HS-27A (cell line): ENCODE data around the gene HDAC5.

ENCODE experiments used
- DNase-seq: peaks from one replicate; pipeline ENCODE4 v3.0.0-alpha.2; 2012; ENCODE audit warnings: low read depth, missing footprints

The HDAC5 gene

DNA sequence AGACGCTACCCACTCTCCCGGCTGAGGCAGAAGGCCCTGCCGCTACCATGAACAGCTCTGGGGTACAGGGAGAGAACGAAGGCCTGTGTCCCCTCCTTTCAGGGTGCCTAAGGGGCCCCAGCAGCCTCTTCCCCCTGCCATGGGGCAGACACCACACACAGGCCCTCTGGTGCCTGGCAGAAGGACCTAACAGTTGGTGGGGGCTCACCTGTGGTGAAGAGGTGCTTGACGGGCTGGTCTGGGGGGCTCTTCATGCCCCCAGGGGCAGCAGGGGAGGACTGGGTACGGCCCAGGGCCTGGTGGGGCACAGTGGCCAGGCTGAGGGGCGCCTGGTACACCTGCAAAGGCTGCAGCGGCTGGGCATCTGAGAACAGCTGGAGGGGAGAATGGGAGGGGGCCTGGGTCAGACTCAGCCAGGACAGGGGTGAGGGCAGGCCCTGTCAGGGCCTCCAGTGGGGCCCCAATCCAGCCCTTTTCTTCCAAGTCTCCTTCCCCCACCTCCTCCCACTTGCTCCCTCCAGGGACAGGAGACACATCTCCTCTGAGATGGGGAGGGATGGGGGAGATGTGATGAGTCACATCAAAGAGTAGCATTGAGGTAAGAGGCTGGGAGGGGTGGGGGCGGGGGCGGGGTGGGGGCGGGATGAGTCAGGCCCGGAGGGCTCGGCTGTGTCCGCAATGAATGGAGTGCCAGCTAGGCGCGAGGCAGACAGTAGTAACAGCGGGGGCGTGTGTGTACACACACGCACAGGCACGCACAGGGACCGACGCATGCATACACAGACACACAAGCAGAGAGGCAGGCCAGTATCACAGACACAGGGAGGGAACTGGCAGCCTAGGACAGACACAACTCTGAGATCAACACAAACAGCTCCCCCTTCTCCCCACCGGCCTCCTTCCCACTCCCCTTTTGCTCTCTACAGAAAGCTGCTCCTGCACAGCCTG lies 36.8 kb downstream of the HDAC5 start:
- no peak for DNase-seq

DNA sequence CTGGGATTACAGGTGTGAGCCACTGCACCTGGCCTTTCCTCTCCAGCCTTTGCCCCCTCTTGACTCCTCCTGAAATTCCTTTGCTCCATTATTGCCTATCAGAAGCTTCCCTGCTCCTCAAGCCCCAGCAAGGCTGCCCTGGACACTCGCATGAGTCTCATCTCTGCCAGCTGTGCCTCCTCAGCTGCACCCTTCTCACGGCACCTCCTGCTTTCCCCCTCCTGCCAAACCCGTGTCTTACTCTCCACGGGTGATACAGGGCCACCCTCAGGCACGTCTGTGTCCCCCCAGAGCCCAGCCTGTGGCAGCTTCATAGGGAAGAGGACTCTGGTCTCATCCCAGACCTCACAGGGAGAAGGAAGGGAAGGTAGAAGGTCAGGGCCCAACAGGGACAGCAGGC lies 37.5 kb downstream of the HDAC5 start:
- no peak for DNase-seq

DNA sequence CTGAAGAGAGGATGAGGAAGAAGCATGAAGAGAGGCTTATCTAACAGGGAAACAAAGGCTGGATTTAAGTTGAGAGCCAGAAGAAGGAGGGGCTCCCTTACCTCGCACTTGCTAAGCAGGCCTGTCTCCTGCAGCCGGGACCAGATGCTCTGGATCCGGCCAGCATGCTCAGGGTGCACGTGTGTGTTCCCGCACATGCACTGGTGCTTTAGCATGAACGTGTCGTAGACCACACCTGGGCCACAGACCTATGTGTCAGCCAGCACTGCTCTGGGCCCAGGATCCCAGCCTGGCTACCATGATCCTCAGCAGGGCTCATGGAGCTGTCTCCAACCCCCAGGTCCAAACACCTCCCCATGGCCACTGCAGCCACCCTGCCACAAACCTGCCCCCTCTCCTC lies 38.5 kb downstream of the HDAC5 start:
- DNase-seq = no peak

DNA sequence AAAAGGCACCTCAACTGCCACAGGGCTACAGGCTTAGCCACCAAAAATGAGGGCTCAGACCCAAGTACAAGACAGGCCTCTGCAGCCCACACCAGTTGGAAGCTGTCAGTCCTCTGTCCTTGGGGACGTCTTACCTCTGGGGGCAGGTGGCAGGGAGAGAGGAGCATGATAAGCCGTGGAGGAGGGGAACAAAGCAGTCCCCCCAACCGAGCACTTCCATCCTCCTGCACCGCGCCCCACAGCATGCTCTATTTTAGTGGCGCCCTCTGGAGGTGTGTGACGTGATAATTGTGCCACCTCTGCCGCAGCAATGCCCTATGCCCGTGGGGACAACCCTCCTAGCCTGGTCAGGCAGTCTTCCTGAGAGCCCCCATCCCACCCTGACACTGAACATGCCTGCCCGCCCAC lies 39.3 kb downstream of the HDAC5 start:
- no peak for DNase-seq

DNA sequence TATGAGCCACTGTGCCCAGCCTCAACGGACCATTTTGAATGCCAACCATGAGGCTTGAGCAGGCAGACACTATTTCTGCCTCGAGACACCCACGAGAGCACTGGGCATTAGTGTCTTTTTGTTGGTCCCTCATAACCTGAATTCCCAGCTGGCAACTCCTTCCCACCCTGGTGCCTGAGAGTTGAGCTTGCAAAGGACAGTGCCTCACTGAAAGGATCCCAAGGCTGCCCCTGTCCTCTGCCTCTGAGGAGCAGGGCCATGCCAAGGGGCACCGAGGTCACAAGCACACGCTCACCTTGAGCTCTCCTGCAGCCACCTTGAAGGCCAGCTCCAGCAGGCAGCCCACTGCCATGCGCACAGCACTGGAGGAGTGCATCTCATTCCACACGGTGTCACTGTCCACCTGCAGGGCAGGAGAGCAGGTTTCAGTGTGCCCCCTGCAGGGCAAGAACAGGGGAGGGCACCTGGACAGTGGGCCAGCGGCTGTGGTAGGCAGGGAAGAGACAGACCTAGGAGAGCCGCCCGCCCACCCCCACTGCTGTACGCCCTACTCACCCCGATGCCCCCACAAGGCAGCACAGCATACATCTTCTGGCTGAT lies 40.1 kb downstream of the HDAC5 start:
- DNase-seq = no peak

DNA sequence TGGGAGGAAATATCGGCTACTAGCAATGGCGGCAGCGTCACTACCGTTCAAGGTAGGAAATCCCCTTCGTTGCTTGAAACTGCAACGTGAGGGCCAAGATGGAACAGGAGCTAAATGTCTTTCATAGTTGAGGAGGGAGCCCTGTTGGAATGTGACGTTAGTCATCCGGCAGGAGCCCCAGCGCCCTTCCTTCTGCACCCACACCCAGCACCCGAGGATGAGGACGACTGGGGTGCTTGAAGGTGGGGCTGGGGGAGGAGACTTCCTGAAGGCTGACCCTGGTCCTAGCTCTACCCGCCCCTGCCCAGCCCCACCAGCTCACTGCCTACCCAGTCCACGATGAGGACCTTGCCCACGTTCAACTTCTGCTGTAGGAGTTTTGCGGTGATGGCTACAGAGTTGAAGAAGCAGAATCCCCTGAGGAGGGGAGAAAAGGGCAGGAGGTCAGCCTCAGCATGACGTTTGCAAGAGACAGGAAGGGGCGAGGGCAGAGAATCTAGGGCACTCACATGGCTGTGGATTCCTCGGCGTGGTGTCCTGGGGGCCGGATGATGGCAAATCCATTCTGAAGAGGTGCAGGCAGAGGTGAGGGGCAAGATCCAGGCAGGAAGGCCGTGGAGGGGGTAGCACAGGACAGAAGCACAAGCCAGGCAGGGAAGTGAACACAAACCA lies 41.0 kb downstream of the HDAC5 start:
- no peak for DNase-seq

DNA sequence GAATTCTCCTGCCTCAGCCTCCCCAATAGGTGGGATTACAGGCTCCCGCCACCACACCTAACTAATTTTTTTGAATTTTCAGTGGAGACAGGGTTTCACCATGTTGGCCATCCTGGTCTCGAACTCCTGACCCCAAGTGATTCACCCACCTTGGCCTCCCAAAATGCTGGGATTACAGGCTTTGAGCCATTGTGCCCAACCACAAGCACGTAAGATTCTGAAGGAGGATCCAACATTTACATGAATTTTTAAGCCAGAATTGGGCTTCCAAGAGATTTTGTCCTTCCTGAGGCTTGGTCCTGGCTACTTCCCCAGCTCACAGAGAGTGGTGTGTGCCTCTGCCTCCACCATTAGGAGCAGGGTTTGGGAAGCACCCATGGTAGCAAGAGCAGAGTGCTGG lies 41.8 kb downstream of the HDAC5 start:
- no peak for DNase-seq

DNA sequence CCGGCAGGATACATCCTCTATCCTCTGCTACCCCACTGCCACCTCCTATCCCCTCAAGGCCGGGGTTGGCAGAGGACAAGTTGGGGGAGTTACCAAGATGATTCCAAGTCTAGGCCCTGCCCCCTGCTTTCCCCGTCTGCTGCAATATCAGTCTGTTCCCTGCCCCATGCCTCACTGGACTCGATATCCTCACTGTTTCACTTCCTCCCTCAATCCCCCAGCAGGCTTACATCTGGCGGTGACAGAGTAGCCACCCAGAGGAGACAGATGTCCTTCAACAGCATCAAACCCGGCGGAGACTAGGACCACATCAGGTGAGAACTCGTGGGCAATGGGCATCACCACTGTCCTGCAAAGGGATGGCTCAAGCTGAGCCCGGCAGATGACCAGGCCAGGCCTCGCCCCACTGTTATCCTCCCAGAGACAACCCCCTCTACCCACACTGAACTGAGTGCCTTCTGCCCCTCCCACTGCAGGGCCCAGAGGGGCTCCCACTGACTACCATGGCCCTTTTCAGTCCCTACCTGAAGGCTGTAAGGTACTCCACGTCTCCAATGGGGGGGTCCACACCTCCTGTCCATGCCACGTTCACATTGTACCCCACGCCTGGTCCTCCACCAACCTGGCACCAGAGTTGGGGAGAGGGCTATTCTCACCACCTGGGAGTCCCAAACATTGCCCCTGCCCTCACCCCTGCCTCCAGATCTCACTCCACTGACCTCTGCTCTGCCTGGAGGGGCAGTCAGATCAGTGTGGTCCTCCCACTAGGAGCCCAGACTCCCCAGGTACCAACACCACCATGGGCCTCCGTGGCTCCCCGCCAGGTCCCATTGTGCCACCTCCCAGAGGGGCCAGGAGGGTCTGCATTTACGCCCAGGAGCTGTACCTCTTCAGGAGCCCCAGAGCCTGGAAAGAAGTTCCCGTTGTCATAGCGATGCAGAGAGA lies 43.3 kb downstream of the HDAC5 start:
- no peak for DNase-seq

DNA sequence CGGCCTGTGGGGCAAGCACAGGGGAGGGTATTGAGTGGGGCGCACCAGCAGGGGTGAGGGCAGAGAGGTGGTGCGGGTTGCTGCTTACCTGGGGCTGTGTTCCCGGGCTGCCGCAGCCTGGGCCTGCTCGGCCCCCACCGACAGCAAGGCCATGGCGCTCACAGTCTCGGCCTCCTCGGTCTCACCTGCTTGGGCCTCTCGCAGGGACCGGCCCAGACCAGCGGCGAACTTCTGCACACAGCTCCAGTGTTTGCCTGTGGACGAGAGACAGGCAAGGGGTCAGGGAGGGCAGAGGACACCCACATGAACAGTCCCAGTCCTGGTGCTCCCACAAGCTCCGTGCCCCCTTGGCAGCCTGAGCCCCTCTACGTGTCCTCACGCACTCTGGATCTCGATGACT lies 45.0 kb downstream of the HDAC5 start:
- DNase-seq = no peak

DNA sequence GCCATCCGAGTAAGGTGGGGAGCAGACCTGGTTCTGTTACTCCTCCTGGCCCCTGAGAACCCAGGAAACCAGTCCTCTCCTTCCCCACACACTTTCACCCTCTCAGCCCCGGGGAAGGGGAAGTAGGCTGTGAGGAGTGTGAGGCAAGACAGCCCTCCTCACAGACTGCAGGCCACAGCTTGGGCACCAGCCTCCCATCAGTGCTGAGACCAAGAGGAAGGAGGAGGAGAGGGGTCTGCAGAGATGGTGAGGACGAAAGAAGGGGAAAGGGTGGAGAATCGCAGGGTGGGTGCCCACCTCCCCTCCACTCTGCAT lies 45.9 kb downstream of the HDAC5 start:
- no peak for DNase-seq

DNA sequence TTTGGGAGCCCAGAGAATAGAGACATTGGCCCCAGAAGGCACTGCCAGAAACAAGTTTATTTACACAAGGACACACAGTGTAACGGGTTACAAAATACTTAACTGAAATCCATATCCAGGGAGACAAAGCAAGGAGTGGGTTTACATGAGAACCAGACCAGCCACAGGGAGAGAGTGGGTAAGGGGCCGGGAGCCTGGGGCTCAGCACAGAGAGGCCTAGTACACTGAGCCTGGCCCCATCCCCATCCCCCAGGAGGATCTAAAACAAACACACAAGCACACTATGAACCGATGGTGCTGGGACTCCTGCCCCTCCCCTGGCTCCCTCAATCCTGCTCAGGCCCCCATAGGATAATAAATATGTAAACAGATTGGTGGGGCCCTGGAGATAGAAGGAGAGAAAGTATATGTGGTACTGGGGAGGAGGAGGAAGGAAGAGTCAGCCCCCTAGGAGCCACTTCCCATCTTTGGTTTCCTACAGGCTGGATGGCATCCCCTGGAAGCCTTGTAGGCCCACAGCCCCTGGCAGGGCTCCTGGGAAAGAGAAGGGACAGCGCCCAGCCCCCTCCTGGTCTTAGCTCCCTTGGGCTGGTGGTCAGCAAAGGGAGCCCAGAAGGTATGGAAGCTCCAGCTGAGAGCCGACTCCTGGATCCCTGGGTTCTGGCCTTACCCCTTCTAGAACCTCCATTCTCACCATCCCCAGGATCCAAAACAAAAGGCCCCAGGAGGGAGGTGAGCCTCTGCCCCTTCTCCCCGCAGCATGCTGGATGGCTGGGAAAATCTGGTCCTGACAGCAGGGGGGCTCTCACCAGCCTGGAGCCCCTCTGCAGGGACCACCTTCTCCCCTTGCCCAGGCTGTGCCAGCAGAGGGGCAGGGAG lies 46.5 kb downstream of the HDAC5 start:
- no peak for DNase-seq

DNA sequence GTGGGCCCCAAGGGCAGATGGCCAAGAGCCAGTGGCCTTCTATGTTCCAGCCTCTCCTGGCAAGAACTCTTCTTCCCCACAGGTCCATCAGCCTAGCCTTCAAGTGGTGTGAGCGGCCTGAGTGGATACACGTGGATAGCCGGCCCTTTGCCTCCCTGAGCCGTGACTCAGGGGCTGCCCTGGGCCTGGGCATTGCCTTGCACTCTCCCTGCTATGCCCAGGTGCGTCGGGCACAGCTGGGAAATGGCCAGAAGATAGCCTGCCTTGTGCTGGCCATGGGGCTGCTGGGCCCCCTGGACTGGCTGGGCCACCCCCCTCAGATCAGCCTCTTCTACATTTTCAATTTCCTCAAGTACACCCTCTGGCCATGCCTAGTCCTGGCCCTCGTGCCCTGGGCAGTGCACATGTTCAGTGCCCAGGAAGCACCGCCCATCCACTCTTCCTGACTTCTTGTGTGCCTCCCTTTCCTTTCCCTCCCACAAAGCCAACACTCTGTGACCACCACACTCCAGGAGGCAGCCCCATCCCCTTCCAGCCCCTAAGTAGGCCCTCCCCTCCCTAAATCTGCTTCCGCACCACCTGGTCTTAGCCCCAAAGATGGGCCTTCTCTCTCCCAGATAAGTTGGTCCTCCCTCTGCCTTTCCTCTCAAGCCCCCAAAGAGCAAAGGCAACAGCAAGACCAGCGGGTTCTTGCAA lies 47.7 kb downstream of the HDAC5 start:
- DNase-seq = no peak

DNA sequence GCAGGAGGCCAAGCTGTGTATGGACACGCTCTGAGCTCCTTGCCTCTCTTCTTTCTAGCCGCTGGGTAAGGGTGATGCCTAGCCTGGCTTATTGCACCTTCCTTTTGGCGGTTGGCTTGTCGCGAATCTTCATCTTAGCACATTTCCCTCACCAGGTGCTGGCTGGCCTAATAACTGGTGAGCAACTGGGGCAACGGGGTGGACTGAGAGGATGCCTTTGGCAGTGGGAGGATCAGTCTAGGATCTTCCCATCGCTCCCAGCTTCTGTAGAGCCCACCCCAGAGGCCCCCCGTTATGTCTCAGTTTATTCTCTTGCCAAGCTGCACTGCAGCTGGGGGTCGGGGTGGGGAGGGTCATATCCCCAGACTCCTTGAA lies 48.5 kb downstream of the HDAC5 start:
- no peak for DNase-seq

DNA sequence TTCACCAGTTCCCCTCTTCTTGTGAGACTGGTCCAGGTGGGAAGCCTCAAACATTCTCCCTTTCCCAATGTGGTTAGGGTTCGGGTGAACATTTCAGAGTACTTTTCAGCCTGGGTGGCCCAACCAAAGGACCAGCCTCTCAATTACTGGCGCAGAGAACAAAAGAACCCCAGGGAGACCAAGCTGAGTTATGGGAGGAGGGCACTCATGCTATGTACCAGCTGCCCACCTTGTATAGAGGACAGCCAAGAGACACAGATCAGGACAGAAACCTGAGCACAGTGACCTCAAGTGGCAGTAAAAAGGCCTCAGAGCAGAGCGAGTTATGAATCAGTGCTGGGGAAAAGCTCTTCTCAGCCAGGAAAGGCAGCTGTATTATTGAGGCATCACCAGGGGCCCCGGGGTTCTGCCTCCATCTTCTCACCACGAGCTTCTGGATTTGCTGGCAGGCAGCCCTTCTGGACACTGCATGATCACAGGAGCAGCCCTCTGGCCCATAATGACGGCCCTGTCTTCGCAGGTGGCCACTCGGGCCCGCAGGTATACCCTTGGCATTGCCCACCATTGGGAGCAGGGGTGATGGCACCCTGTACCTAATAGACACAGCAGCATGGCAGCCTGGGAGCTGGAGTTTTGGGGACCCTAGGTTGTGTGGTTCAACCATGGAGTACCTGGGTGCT lies 49.1 kb downstream of the HDAC5 start:
- DNase-seq = no peak

DNA sequence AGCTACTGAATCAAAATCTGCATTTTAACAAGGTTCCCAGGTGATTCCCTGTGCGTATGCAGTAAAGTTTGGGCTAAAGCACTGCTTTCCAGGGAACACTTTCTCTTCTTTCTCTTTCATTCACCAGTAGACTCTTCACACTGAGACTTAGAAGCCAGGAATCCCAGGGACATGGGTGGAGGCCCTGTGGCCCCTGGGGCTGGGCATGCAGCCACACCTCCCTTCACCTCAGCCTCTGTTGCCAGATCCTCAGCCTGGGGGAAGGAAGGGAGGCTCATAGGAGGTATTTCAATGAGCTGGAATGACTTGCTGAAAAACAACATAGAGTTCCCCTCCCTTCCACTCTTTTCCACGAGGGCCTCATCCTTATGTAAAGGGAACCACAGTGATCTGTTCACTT lies 51.7 kb downstream of the HDAC5 start:
- no peak for DNase-seq

DNA sequence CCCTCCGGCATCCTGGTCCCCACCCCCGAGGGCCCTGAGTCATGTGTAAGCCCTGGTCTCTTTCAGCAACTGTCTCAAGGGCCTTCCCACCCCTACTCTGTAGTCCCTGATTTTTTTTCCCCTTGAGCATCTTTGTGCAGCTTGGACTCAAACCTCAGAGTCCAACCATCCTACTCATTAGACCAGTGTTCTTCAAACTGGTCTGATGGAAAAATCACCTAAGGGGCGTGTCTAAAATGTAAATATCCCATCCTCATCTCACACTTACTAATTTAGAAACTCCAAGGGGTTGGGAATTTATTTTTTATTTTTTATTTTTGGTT lies 52.3 kb downstream of the HDAC5 start:
- no peak for DNase-seq

DNA sequence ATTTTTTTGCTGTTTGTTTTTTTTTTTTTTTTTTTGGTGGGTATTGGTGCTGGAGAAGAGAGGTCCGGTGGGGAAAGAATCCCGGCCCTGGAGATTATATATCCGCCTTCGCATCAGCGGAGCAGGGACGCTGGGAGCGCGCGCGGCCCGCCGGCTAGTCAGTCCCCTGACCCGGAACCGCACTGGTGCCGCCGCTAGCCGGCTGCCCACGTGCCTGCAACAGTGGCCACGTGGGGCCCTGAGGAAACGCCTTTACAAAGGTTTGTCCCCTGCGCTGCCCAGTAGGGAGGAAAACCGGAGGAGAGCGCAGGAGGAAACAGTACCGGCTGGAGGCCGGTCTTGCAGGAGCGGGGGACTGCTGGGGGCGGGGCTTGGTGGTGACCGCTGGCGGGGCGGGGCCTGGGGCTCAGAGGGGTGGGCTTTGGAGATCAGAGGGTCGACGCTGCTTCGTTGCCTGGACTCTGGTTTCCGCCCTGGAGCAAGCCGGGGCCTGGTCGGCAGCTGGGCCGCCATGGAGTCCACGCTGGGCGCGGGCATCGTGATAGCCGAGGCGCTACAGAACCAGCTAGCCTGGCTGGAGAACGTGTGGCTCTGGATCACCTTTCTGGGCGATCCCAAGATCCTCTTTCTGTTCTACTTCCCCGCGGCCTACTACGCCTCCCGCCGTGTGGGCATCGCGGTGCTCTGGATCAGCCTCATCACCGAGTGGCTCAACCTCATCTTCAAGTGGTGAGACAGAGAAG lies 52.8 kb downstream of the HDAC5 start, which contains the start of gene G6PC3:
TSS of gene G6PC3 (plus strand) at position 281 of the 743 bp plus-strand sequence. CDS start at position 512, 231 bp downstream.
- DNase-seq = peak; percentile 64

DNA sequence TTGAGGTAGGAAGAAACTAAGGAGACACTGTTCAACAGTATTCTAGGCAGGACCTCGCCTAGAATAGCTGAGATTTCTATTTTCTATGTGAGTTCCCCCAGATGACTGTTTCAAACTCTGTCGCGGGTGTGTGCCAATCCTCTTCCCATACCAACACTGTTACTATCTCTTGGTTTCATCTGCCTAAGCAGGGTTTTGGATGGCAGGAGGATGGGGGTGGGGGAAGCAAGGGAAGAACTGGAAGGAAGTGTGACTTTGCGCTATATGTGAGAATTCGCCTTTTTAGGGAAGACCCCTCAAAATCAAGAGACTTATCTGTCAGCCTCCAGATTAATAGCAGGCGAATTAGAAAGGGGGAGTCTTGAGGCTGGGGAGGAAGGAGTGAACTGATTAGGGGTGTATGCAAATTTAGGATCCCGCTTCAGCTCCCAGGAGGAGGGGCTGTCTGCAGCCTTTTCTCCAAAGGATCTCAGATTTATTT lies 53.4 kb downstream of the HDAC5 start:
- no peak for DNase-seq

DNA sequence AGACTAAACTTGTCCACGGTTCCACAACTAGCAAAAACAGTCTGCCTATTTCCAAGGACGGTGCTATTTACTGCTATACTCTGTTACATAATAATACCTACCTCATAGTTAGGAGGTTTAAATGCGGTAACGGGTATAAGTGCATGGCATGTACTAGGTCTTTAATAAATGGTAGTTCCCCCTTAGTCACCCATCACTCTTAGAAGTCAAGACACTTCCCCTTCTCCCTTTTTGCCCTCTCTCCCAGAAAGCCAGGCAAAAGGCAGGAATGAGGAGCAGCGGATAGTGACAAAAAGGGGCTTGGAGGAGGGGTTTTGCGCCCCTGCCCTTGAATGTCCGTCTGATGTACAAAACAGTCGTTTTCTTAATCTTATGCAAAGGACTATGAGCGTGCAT lies 55.9 kb downstream of the HDAC5 start:
- no peak for DNase-seq
